SU-DHL-6 (cell line): ENCODE measurements around the gene MPHOSPH8.
"Not testable (repeated sequence)": the region's sequence is repeated elsewhere in the genome, so short reads cannot be mapped to it uniquely, and the experiment has no call there.

Experiments
- H2AFZ ChIP-seq: fragments of 200-600 bp; sonication (generic); 2 replicates; pipeline ENCODE4 v1.6.1; 2014; ENCODE audit warnings: low read depth, mild to moderate bottlenecking, moderate library complexity, mixed read lengths, antibody characterized with exemption, low read length; ENCODE audit not compliant: severe bottlenecking
- H3F3A ChIP-seq: fragments of 200-600 bp; shearing (Covaris generic); 2 replicates; pipeline ENCODE4 v1.6.0; 2016; ENCODE audit warnings: antibody characterized with exemption, mild to moderate bottlenecking; ENCODE audit not compliant: insufficient read depth
- H3K27ac ChIP-seq: fragments of 200-600 bp; sonication (generic); 2 replicates; pipeline ENCODE4 v1.5.1; 2016; ENCODE audit warnings: low read depth, mild to moderate bottlenecking, low read length, moderate library complexity, mixed read lengths
- H3K27me3 ChIP-seq: fragments of 200-600 bp; sonication (generic), shearing (Covaris generic); 2 replicates; pipeline ENCODE4 v1.6.0; 2014; ENCODE audit warnings: mild to moderate bottlenecking, low read length
- H3K36me3 ChIP-seq: fragments of 200-600 bp; sonication (generic); 2 replicates; pipeline ENCODE4 v1.6.1; 2014; ENCODE audit warnings: mild to moderate bottlenecking, low read length, mixed read lengths
- H3K4me2 ChIP-seq: fragments of 300-600, 200-600 bp; shearing (Covaris generic), sonication (generic); 2 replicates; pipeline ENCODE4 v1.6.0; 2014; ENCODE audit warnings: low read length, low read depth, mild to moderate bottlenecking; ENCODE audit not compliant: poor library complexity, severe bottlenecking
- H3K4me3 ChIP-seq: fragments of 200-600 bp; sonication (generic); 2 replicates; pipeline ENCODE4 v1.5.1; 2014; ENCODE audit warnings: antibody characterized with exemption, low read length, mild to moderate bottlenecking, mixed read lengths; ENCODE audit not compliant: insufficient read depth, poor library complexity, severe bottlenecking
- H3K79me2 ChIP-seq: fragments of 200-600 bp; sonication (generic); 2 replicates; pipeline ENCODE4 v1.6.1; 2014; ENCODE audit warnings: mild to moderate bottlenecking, low read length, moderate library complexity; ENCODE audit not compliant: insufficient read depth
- H3K9ac ChIP-seq: fragments of 200-600 bp; sonication (generic); 2 replicates; pipeline ENCODE4 v1.7.0; 2014; ENCODE audit warnings: mild to moderate bottlenecking, low read length
- H3K9me2 ChIP-seq: fragments of 200-600 bp; sonication (generic); replicated peaks from 2 replicates; pipeline ENCODE4 v1.6.1; 2014; ENCODE audit warnings: low read length; ENCODE audit not compliant: insufficient read depth
- H3K9me3 ChIP-seq: fragments of 200-600 bp; sonication (generic); 2 replicates; pipeline ENCODE4 v1.6.1; 2014; ENCODE audit warnings: low read length, mixed read lengths; ENCODE audit not compliant: insufficient read depth
- H4K20me1 ChIP-seq: fragments of 200-600 bp; sonication (generic); 2 replicates; pipeline ENCODE4 v1.6.1; 2014; ENCODE audit warnings: low read depth, mild to moderate bottlenecking, antibody characterized with exemption, low read length, moderate library complexity, mixed read lengths
- EZH2phosphoT487 ChIP-seq: fragments of 200-600 bp; sonication (generic), shearing (Covaris generic); conservative IDR thresholded peaks from 2 replicates; pipeline ENCODE4 v1.6.1; 2018; ENCODE audit warnings: mild to moderate bottlenecking, antibody characterized with exemption, low read length, moderate library complexity, mixed read lengths
- TF ChIP-seq, protein P1 (sequence below): fragments of 200-600 bp; sonication (generic); IDR thresholded peaks from one replicate; pipeline ENCODE4 v1.5.1; 2017; ENCODE audit warnings: antibody characterized with exemption, mild to moderate bottlenecking, low read length, moderate library complexity; ENCODE audit not compliant: insufficient read depth, poor library complexity, severe bottlenecking

Gene MPHOSPH8

DNA sequence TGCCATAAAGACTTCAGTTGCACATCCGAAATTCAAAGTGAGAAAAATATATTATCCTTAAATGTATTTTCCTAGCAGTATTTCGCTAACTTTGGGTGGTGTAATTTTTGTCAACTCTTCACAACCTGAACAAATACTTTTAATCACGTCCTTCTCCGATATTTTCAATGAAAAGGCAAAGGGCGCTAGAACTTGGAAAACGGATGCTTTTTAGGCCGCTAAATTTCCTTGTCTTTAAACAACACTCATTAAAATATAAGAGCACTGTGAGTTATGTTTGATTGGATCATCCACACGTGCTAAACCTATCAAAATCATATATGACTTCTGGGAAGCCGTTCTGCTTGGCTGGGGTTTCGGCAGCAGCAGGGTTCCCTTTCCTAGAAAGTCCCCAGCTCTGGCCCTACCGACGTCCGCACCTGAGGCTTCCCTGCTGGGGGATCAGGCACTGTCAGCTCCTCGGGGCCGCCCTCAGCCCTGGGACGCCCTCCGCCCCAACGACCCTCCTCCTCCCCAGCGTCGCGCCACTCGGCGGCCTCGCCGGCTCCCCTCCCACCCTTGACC lies 462 bp upstream of the MPHOSPH8 start:
- Histone ChIP-seq H4K20me1 (peaks cover 10% of the 10 kb centered on the region; the same call in 1 of the 2 replicates), H2AFZ (peak overlapping the region; percentile 55), H3K9me3 (no peaks in the 10 kb centered on the region), H3K27me3 (no peaks in the 10 kb centered on the region), H3K4me3 (peak overlapping the region; percentile 96), H3K36me3 (no peaks in the 10 kb centered on the region), H3K27ac (0 out of 2 replicates have a peak overlapping the region, but pooled peaks have one; percentile 3), H3K9ac (peak overlapping the region; percentile 87), H3K4me2 (peak overlapping the region; percentile 60), H3K79me2 (peaks cover 45% of the 10 kb centered on the region), H3F3A (0 out of 2 replicates have a peak, but pooled peaks cover 3% of the 10 kb centered on the region), H3K9me2 (no peaks in the 10 kb centered on the region)
- TF ChIP-seq, protein P1, sequence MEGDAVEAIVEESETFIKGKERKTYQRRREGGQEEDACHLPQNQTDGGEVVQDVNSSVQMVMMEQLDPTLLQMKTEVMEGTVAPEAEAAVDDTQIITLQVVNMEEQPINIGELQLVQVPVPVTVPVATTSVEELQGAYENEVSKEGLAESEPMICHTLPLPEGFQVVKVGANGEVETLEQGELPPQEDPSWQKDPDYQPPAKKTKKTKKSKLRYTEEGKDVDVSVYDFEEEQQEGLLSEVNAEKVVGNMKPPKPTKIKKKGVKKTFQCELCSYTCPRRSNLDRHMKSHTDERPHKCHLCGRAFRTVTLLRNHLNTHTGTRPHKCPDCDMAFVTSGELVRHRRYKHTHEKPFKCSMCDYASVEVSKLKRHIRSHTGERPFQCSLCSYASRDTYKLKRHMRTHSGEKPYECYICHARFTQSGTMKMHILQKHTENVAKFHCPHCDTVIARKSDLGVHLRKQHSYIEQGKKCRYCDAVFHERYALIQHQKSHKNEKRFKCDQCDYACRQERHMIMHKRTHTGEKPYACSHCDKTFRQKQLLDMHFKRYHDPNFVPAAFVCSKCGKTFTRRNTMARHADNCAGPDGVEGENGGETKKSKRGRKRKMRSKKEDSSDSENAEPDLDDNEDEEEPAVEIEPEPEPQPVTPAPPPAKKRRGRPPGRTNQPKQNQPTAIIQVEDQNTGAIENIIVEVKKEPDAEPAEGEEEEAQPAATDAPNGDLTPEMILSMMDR = no peak
- TF ChIP-seq EZH2phosphoT487 = no peak

DNA sequence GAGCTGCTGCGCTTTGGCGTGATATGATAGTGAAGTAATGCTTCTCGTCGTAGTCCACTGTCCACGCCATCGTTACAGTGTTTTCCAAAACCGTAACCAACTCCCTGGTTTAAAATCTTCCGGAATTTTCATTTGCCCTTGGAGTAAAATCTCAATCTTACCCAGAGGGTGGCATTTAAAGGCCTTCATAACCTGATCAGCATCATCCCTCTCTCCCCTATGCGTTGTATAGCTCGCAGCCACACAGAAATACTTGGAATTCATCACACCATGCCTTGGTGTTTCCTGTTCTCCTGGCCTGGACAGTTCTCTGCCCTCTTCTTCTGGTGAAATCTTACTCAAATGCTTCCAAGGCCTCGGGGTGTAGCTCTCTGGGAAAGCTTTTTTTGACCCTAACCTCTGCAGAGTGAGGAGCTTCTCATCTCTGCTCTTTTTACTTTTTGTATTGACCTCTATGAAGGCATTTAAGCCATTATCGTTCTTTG lies 839 bp downstream of the MPHOSPH8 start:
- Histone ChIP-seq H3K27ac (no peak overlapping the region), H4K20me1 (peaks cover 10% of the 10 kb centered on the region; the same call in 1 of the 2 replicates), H3K4me2 (peak overlapping the region; percentile 82), H3K27me3 (no peaks in the 10 kb centered on the region), H3F3A (0 out of 2 replicates have a peak, but pooled peaks cover 3% of the 10 kb centered on the region), H3K9me2 (no peaks in the 10 kb centered on the region), H2AFZ (no peak overlapping the region), H3K9ac (peak overlapping the region; percentile 87), H3K4me3 (peak overlapping the region; percentile 96), H3K79me2 (peaks cover 58% of the 10 kb centered on the region), H3K9me3 (no peaks in the 10 kb centered on the region), H3K36me3 (no peaks in the 10 kb centered on the region)
- no peak for TF ChIP-seq EZH2phosphoT487
- TF ChIP-seq, protein P1 = no peak

DNA sequence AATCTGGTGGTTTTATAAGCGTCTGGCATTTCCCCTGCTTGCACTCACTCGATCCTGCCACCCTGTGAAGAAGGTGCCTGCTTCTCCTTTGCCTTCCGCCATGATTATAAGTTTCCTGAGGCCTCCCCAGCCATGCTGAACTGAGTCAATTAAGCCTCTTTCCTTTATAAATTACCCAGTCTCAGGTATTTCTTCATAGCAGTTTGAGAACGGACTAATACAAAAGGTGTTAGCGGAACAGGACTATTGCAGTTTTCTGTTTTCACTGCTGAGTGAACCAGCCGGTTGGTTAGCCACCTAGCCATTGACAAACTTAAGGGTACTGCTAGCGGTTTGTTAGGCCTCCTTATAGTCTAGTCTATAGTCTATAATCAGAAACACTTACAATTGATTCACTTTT lies 2.5 kb downstream of the MPHOSPH8 start:
- not testable (repeated sequence) for H3K27ac ChIP-seq
- H3K4me2 ChIP-seq = peak overlapping the region; percentile 82

DNA sequence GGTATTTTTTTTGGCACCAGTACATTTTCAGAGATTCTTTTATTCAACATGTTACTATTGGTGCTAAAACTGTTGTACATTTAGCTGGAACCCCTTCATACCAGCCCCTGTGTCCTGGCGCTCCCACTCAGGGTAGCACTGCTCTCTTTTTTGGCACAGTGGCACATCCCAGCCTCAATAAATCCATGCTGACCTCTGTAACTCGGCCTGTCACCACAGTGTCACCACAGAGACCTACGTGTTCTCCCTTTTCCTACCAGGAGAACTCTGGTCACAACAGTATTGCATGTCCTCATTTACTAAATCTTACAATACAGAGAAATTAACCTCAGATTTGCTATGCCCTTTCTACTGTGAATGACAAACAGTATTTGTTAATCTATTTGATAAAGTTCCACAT lies 10.2 kb downstream of the MPHOSPH8 start:
- peaks cover 47% of the 10 kb centered on the region for H3K79me2 ChIP-seq
- H3K36me3 ChIP-seq = peaks cover 18% of the 10 kb centered on the region; the same call in 1 of the 2 replicates
- no peak for TF ChIP-seq EZH2phosphoT487
- TF ChIP-seq, protein P1 = no peak
- H3K27me3 ChIP-seq = no peaks in the 10 kb centered on the region
- H3K9me3 ChIP-seq = no peaks in the 10 kb centered on the region
- H3F3A ChIP-seq = no peaks in the 10 kb centered on the region
- no peak overlapping the region for H3K9ac ChIP-seq
- H3K4me2 ChIP-seq = no peak overlapping the region
- no peak overlapping the region for H3K4me3 ChIP-seq
- no peak overlapping the region for H2AFZ ChIP-seq
- 0 out of 2 replicates have a peak, but pooled peaks cover 5% of the 10 kb centered on the region for H4K20me1 ChIP-seq
- H3K9me2 ChIP-seq = no peaks in the 10 kb centered on the region
- no peak overlapping the region for H3K27ac ChIP-seq

More for the DNA sequence above, 2.5 kb downstream of the MPHOSPH8 start:
- H3F3A ChIP-seq, H3K4me3 ChIP-seq, H3K27me3 ChIP-seq, H3K9me3 ChIP-seq, H3K36me3 ChIP-seq, H2AFZ ChIP-seq, H3K9me2 ChIP-seq: not testable (repeated sequence)
- Histone ChIP-seq H3K9ac (0 out of 2 replicates have a peak overlapping the region, but pooled peaks have one; percentile 87), H4K20me1 (peaks cover 15% of the 10 kb centered on the region; the same call in 1 of the 2 replicates), H3K79me2 (peaks cover 75% of the 10 kb centered on the region)
